Measurements from ENCODE around the gene CACUL1. TPM values are rescaled to one million over a fixed set of nuclear protein-coding genes. Genes with fewer than 3 reads are reported as not detected.

The CACUL1 gene
- total and polyA plus RNA-seq, 9 of the 15 experiments (the other 6 are each of a cell fraction or from before 2014, with no cell fraction given), result 4.5 to 17.1 (median 13.5) TPM

GRCh38 chr10:118754556-118755423 is at the start of gene CACUL1 (continued):
- TF ChIP-seq CEBPZ (IDR thresholded peaks at IDR 0.05; ENCODE audit: borderline replicate concordance, low read depth, low read length) (no peak), JUN (IDR thresholded peaks at IDR 0.05; ENCODE audit: borderline replicate concordance, low read depth, low read length) (peak; percentile 79; the same call in 1 of the 2 replicates), JUN (CRISPR knock-in tag; IDR thresholded peaks at IDR 0.05; ENCODE audit: borderline replicate concordance) (no peak), USF2 (CRISPR knock-in tag; IDR thresholded peaks at IDR 0.05) (peak; percentile 98), HMGXB4 (CRISPR knock-in tag; IDR thresholded peaks at IDR 0.05) (no peak), ZNF280B (CRISPR knock-in tag; IDR thresholded peaks at IDR 0.05) (no peak), NR2C1 (IDR thresholded peaks at IDR 0.05) (no peak), NR2C1 (tag; IDR thresholded peaks at IDR 0.05) (no peak), MAZ (CRISPR knock-in tag; conservative IDR thresholded peaks at IDR 0.05 in 1 of 2, IDR thresholded peaks at IDR 0.05 in 1 of 2) (peak; percentile 50 to 68; a peak in 3 of 4 replicates), ZFX (CRISPR knock-in tag; IDR thresholded peaks at IDR 0.05) (peak; percentile 76), CBFA2T3 (IDR thresholded peaks at IDR 0.05) (0 out of 2 replicates have a peak, but pooled peaks have one; percentile 9), RFX1 (IDR thresholded peaks at IDR 0.05) (peak; percentile 100), L3MBTL2 (IDR thresholded peaks at IDR 0.05) (peak; percentile 77; the same call in 1 of the 2 replicates), NFIC (IDR thresholded peaks at IDR 0.05) (peak; percentile 91), C11orf30 (IDR thresholded peaks at IDR 0.05; ENCODE audit: low read depth) (0 out of 2 replicates have a peak, but pooled peaks have one; percentile 3), KDM2B (CRISPR knock-in tag; IDR thresholded peaks at IDR 0.05) (0 out of 2 replicates have a peak, but pooled peaks have one; percentile 45), VEZF1 (CRISPR knock-in tag; IDR thresholded peaks at IDR 0.05) (peak; percentile 62), SMARCE1 (IDR thresholded peaks at IDR 0.05) (no peak)

Measured in K562 (cell line).